ENCODE measurements around the gene FGF16.
A peak's percentile ranks its signal among the peaks of the same experiment; 100 is the strongest.
"Not testable (repeated sequence)": the region's sequence is repeated elsewhere in the genome, so short reads cannot be mapped to it uniquely, and the experiment has no call there.

Gene FGF16

DNA sequence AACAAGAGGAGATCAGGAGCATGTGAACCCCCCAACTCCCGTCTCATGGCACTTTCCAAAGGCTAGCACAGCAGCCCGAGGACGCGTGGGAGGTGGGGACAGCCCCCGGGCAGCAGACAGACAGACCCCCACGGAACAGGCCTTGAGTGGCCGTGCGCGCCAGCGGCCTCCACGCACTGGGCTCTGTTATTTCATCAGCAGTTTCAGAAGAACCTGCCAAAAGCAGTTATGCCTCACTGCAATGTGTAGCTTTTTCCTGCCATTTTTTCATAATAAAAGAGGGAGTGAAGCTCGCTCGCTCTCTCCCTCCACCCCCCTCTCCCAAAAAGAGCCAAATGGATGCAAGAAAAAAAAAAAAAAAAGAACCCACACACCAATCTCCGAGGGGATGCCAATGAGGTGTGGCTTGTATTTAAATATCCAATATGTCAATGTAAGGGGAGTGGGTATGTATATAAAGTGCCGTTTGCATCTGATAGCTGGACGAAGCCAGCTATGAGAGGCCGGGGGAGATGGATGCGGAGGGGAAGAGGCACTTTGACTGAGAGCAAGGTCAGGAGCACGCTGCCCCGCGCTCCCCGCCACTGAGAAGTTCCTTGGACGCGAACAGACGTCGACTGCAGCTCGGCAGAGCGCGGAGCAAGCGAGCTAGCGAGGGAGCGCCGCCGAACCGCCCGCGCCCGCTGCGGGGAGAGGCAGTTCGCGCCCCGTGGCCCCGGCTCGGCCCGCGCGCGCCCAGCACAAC, at the start of gene FGF16:
Gene FGF16 (plus strand): TSS at position 482 of the 745 bp plus-strand sequence. CDS start 286 bp downstream, outside the sequence.
- DNase-seq: no peak

DNA sequence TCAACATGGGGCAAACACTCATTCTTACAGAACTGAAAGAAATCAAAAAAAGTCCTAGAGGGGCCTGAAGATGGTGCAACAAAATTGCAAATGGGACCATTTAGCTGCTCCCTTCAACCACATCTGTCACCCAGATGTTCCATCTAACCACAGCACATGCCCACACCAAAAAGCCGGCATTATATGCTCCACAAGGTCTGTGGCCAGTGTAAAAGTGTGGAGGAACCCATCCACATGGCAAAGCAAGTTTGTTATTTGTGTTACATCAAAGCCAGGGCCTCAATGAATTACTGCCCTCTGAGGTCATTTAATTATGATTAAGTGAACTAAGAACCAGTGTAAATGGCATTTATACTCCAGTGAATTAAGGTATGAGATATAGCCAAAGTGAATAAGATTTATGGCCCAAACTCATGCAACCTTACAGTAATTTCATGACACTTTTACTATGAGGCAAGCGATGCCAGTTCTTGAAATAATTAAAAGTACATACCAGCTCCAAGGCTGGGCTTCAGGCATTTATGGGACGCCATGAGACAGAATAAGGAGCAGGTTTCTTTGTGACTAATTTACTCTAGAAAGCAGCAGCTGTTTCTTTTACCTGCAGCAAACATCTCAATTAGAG, 48.7 kb upstream of the FGF16 start:
- DNase-seq: no peak

DNA sequence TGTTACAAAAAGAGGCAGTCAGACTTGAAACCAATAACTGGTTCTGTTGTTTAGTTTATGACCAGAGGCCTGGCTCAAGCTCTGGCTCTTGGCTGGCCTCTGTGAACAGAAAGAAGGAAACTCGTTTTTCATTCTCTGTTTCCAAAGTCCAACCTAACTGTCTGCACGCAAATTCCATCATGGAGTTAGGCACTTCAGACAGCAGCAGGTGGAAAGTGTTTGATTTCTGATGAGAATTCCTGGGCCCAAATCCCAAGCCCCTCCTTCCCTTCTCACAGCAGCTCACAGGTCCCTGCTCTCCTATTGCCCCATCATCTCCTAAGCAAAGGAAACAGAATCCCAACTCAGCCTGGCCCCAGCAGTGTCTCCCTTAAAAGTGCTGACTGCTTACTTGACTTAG, 42.8 kb upstream of the FGF16 start:
- DNase-seq: no peak

DNA sequence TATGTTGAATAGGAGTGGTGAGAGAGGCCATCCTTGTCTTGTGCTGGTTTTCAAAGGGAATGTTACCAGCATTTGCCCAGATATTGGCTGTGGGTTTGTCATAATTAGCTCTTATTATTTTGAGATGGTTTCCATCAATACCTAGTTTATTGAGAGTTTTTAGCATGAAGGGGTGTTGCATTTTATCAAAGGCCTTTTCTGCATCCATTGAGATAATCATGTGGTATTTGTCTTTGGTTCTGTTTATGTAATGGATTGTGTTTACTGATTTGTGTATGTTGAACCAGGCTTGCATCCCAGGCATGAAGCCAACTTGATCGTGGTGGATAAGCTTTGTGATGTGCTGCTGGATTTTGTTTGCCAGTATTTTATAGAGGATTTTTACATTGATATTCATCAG, 39.4 kb upstream of the FGF16 start:
- not testable (repeated sequence) for DNase-seq

DNA sequence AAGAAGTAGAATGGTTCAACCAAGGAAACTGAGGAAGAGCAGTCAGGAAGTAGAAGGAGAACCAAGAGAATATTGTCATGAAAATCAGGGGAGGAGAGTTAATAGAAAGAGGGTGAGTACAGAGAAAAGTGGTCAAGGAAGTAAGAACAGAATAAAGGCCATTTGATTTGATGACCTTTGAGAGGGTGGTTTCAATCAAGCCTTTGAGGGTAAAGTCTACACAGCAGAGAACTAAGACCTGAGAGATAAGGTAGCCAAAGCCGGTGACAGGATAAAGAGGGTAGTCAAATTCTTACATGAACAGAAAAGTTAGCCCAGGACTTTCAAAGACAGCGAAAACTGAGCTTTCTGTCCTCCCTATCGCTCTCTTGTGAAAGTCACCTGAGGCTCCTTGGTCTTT, 34.6 kb upstream of the FGF16 start:
- no peak for DNase-seq

DNA sequence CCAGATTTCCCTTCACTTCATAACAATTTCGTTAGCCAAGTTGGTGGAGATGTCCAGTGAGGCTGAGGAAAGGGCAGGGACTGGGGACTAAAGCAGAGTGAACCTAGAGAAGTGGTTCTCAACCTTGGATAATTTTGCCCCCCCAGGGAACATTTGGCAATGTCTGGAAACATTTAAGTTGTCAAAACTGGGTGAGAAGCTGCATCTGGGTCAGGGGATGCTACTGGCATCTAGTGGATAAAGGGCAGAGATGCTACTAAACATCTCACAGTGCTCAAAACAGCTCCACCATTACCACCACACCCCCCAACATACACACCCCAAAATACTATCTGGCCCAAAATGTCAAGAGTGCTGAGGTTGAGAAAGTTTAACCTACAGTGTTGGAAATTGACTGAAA, 32.0 kb upstream of the FGF16 start:
- no peak for DNase-seq

DNA sequence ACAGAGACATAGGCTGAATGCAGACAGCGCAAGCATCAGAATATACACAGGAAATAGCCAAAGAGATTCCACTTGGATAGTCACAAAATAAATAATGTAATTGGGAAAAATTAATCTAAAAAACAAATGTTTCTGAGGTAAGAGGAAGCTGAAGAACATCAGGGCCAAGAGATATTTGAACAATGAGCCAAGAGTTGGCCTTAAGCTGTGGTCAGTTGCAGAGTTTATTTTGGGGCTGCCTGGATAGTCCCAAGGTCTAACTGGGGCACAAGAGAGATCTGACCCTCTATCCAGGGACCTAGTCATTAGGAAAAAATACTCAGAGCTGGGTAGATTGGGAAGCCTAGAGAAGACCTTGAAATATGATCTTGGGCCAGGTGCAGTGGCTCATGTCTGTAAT, 31.3 kb upstream of the FGF16 start:
- DNase-seq: no peak

DNA sequence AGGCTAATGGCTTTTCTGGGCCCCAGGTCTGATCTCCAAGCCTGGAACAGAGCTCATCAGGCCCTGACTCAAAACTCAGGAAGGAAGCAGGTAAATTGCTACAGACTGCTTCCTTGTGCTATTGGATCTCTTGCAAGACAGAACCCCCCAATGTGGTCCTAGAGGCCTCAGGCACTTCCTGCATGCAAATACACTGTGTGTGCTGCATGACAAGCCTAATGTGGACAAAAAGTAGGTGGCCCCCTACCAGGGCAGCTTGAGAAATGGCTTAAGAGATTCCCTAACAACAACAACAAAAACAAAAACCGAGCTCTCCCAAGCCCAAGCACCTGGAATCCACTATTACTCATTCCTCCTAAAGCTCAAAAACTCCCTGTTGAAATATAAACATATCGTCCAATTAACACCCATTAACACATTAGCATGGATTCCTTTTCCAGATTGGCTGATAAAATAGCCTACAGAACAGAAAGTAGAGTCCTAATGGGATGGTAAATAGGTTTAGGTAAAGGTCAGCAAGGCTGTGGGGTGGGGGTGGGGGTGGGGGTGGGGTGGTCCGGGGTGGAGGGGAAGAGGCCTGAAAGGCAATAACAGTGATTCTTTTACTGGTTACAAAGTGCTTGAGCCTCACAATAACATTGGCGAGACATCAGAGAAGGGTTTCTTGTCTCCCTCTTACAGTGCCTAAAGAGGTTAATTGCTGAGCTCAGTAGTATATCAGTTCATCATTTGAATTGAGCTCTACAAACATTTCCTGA, 24.1 kb upstream of the FGF16 start:
- no peak for DNase-seq

DNA sequence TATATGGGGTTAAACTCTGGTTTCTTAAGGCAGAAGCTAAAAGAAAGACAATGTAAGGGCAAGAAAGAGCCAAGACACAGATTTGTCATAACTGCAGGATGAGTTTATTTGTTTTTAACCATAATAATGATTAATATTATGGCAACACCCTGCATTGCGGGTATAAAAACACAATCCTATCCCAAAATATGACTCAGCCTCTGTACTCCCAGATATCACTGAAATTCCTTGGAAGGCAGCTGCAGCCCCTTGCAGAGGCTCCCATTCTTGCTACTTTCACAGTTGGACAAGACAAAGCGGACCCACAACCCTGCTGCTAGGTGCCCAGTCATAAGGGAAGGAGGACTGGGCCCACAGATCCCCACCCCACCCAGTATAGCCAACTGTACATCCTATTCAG, 20.4 kb upstream of the FGF16 start:
- peak; percentile 34 for DNase-seq

DNA sequence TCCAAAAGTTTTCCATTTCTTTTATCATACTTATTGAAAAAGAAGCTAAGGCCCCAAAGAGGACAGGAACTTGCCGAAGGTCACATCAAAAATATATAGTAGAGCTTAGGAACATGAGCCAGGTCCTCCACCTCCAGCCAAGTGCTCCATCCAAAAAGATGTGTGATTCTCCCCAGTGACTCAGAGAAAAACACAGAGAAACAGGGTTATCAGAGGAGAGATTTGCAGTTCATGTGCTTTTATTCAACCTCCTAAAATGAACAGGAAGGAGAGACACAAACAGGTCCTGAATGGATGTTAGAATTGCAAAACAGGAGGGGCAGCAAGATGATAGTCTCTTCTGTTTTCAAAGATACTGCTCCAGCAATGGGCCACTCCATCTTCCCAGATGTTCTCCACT, 19.6 kb upstream of the FGF16 start:
- peak; percentile 17 for DNase-seq

DNA sequence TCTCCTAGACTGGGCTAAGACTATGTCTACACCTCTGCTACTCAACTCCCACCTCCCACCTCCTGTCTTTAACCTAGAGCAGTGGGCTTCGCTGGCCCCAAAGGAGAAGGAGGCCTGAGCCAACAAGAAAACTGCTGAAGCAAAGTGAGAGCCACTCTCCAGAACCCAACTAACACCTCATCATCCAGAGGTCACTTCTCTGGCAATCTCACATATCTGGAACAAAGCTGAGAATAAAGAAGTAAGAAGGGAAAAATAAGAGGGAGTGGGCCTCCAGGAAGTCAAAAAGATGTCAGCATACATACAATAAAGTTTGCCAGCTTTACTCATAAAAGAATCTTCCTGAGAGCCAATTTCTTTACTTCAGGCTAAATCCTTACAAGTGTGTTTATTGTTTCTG, 18.6 kb upstream of the FGF16 start:
- DNase-seq: no peak

DNA sequence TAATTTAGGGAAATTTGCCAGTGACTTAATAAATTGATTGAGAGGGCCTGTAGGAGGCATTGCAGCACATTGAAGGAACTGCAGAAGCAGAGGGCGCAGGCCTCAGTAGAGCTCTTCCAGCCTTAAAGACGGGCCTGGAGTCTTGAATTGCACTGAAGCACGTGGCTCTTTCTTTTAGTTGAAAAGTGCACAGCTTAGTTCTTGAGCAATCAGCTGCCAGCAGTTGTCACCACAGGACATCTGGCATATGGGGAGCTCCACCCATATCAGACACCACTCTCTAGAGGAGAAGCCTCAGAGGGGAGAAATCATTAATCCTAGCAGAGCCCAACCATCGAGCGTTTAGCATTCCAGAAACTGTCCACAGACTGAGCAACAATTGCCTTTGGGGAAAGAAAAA, 16.0 kb upstream of the FGF16 start:
- DNase-seq: no peak

DNA sequence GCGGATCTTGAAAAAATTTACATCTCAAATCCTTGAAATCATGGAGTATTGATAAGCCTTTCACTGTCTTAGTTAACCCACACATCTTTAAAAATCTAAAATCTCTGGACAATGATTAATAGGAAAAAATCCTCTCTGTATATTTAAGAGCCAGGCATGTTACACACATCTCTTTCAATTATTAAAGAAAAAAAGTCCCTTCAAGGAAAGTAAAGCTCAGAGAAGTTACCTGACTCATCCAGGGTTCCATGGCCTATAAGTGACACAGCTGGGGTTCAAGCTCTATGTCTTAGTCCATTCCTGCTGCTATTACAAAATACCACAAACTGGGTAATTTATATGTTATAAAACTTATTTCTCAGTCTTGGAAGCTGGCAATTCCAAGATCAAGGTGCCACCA, 14.2 kb upstream of the FGF16 start:
- DNase-seq: no peak

DNA sequence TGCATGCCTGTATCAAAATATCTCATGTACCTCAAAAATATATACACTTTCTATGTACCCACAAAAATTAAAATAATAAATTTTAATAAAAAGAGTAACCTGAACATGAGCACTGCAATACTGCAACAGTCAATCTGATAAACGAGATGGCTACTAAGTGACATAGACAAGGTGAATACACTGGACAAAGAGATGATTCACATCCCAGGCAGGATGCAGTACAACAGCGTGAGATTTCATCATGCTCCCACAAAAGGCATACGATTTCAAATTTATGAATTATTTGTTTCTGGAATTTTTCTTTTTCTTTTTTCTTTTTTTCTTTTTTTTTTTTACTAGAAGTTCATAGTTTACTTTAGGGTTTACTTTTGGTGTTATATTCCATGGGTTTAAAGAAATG, 12.2 kb upstream of the FGF16 start:
- no peak for DNase-seq

DNA sequence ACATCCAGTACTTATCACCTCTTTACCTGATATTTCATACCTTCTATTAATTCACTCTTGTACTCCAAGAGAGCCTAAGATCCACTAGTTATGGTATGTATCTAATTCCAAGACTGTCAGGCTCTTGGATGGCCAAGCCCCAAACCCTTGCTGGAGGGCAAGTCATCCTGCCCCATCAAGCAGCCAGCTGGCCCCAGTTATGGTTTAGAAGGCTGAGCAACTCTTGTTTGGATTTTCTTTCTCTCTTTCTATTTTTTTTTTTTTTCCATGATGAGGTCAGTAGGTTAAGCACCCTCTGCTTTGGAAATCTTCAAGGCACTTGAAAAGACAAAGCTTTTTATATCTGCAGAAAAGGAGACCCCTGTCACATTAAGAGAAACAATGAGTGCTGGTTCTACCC, 10.9 kb upstream of the FGF16 start:
- DNase-seq: no peak

DNA sequence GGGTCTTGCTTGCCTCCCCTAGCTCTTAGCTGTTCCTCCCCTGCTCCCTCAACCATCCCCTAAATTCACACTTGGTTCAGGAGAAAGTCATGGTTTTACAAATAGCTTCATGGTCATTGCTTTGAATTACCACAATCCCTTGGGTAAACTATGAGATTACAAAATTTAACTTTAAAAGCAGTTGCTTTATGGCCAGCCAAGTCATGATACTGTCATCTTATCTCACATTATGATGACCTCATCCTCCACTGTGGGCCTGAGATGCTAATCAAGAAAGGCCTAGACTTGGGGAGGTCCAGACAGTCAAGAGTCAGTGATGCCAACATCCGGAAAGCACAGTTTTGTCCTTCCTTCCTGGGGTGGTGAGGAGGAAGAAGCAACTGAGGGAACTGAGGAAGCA, 10.5 kb upstream of the FGF16 start:
- DNase-seq: peak; percentile 32

DNA sequence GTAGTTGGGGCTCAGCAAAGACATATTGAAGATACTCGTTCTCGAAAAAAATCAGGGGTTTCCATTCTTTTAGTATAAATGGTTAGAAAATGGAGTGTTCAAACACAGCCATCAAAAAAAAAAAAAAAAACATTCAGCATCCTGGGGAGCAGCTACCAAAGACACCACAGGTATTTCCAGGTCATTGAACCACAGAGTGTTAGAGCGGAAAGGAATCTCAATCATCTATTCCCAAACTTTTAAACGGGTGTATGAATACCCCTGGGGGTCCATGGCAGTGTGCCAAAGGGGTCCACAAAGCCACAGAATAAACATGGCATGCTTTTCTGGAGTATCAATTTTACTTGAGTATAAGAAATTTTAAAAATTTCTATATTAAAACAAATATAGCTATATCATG, 6.9 kb upstream of the FGF16 start:
- DNase-seq: no peak

DNA sequence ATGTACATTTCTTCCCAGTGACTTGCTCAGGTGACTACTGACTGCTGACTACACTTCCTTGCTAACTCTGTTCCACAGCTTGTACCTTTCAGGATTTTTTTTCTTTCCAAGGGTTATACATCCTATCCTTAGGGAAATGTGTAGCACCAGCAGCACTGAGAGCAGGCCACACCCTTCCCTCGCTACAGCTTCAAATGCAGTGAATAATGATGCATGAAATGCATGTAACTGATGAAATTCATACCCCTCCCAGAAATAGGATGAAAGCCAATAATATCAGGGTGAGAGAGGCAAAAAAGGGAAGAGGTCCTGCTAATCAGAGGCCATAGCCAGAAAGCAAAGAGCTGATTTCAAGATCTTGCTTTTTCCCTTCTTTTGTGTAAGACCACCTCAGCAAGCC, 6.2 kb upstream of the FGF16 start:
- no peak for DNase-seq

DNA sequence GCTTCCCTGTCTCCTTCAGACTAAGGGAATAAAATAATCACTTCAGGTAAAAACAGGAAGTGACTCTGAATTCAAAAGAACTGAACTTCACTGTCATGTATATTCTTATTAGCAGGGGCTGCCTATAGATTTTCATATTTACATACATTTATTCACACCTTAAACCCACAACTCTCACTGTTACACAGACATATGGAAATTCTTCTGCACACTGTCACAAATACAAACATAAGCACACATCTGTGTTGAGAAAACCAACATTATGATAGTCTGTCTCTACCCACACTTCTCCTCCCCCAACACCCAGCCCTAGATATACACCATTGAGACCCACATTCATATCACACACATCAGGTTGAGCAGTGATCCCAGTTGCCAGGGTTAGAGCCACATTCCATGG, 5.7 kb upstream of the FGF16 start:
- no peak for DNase-seq

DNA sequence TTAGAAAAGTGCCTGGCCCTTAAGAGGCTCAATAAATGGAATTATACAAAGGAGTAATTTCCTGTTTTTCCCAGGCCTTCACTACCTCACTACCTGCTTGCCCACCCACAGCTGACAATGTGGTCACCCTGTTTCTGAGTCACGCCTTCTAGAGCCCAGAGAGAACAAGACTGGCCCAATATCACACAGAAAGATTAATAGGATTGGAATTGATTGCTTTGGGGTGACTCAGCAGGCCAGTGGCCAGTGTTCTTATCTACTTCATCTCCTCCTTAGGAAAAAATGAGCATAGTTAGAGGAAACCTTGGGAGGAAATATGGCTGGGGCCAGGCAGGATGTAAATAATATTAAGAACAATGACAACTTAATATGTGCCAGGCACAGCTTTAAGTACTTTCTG, 4.5 kb upstream of the FGF16 start:
- DNase-seq: peak; percentile 51

DNA sequence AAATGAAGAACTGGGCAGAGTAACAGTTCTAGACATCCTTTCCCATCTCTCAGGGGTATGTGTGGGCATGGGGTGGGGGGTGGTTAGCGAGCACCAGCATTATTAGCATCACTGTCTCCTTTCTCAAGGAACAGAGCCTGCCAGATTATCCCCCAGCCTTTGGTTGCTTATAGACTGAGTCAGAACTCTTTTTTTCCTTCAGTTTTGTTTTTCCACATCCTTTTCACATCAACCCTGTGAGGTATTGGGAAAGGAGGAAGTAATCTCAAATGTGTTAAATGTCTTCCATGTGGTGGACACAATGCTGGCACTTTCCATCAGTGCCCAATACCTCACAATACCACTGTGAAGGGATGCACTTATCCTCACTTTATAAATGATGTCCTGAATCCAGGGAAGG, 3.1 kb upstream of the FGF16 start:
- DNase-seq: no peak

DNA sequence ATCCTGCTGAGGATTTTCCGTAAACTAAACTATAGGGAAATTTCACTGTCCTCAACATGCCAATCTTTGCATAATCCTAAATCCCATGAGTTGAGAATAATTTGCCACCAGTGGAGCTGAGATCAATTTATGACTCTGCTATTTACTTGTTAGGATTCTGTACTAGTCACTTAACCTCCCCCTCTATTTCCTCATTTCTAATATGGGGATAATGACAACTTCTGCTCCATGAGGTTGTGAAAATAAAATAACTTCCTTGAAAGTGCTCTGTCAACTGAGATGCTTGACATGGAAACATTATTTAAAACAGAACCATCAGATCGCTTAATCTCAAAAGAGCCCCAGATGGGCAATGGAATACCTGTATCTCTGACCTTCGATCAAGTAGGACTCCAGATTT, 2.6 kb upstream of the FGF16 start:
- DNase-seq: no peak

DNA sequence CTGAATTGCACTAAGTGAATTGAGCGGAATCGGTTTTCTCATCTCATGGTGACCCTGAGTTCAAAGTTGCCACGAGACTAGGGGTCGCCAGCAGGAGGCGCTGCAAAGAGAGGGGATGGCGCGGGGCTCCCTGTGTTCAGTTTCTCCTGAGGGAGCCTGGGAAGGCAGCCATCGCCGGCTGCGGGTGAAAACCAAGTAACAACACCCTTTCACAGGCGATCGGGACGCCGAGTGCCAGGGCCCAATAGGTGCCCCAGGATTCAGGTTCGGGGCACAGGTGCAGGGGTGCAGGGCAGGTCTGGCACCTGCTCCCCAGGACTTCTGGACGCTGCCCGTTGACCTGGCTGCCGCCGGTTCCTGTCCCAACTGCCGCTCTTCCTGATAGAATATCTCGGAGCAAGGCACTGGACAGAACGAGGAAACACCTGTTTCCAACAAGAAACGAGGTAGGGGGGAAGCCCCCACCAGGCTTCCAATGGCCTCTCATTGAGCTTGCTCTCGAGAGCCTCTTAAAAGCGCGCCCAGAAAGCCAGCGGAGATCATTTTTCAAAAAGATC, 1.1 kb upstream of the FGF16 start:
- DNase-seq: no peak

Data from NCI-H226 (cell line).